CD8-positive, alpha-beta memory T cell (primary cell): ENCODE results near the gene TRIM5. TPM values are rescaled to one million over a fixed set of nuclear protein-coding genes. Genes with fewer than 3 reads are reported as not detected.
"Not testable (repeated sequence)": the region's sequence is repeated elsewhere in the genome, so short reads cannot be mapped to it uniquely, and the experiment has no call there.

Experiments used
- CTCF ChIA-PET: fragments of 350-600 bp; sonication (Branson Sonifier 250); formaldehyde crosslinking; loops from one replicate; lab custom pipeline; 2021; ENCODE audit warnings: antibody characterized with exemption; lab: Charles Lee
- POLR2A ChIA-PET: fragments of 350-600 bp; sonication (Branson Sonifier 250); formaldehyde crosslinking; loops from one replicate; lab custom pipeline; 2021; ENCODE audit warnings: antibody characterized with exemption; lab: Charles Lee
- DNase-seq, 5 donors: peaks; one replicate each; pipeline versions ENCODE4 v3.0.0 to v3.0.0-alpha.2; 2020 to 2022; ENCODE audit warnings: mixed read lengths in 1 of 5
- H3K27ac ChIP-seq: one replicate; pipeline ENCODE4 v1.7.0; 2013; ENCODE audit warnings: low read depth, mild to moderate bottlenecking, low read length, moderate library complexity
- H3K27me3 ChIP-seq: 2 replicates; pipeline ENCODE4 v1.7.0; 2013; ENCODE audit warnings: low read length, mild to moderate bottlenecking; ENCODE audit not compliant: insufficient read depth, poor library complexity, severe bottlenecking
- H3K36me3 ChIP-seq: 2 replicates; pipeline ENCODE4 v1.7.0; 2013; ENCODE audit warnings: mild to moderate bottlenecking, low read length, moderate library complexity; ENCODE audit not compliant: insufficient read depth
- H3K4me1 ChIP-seq: 2 replicates; pipeline ENCODE4 v1.7.0; 2013; ENCODE audit warnings: mild to moderate bottlenecking, low read length, moderate library complexity; ENCODE audit not compliant: insufficient read depth
- H3K4me3 ChIP-seq: 2 replicates; pipeline ENCODE4 v1.7.0; 2013; ENCODE audit warnings: mild to moderate bottlenecking, low read length
- H3K9me3 ChIP-seq: 2 replicates; pipeline ENCODE4 v1.7.0; 2013; ENCODE audit warnings: mild to moderate bottlenecking, low read length
- H3K27ac Mint-ChIP-seq, 8 donors: one replicate each; pipeline ENCODE4 v1.8.0; 2020 to 2021; ENCODE audit warnings: mixed read lengths in 8 of 8, mild to moderate bottlenecking in 6 of 8, inconsistent platforms in 3 of 8, moderate library complexity in 3 of 8
- H3K27me3 Mint-ChIP-seq, 2 donors: one replicate each; pipeline ENCODE4 v1.8.0; 2020 to 2021; ENCODE audit warnings: mixed read lengths in 2 of 2, mild to moderate bottlenecking in 1 of 2, moderate library complexity in 1 of 2
- H3K36me3 Mint-ChIP-seq, 3 donors: one replicate each; pipeline ENCODE4 v1.8.0; 2020 to 2021; ENCODE audit warnings: mixed read lengths in 3 of 3, inconsistent platforms in 1 of 3, mild to moderate bottlenecking in 1 of 3
- H3K4me1 Mint-ChIP-seq, 3 donors: one replicate each; pipeline ENCODE4 v1.8.0; 2020 to 2021; ENCODE audit warnings: mixed read lengths in 3 of 3, inconsistent platforms in 1 of 3, mild to moderate bottlenecking in 1 of 3
- H3K4me3 Mint-ChIP-seq, 7 donors: one replicate each; pipeline ENCODE4 v1.8.0; 2020 to 2021; ENCODE audit warnings: mixed read lengths in 7 of 7, mild to moderate bottlenecking in 6 of 7, moderate library complexity in 4 of 7, inconsistent platforms in 2 of 7
- H3K9me3 Mint-ChIP-seq, 5 donors: one replicate each; pipeline ENCODE4 v1.8.0; 2020 to 2022; ENCODE audit warnings: mixed read lengths in 5 of 5, mild to moderate bottlenecking in 3 of 5, moderate library complexity in 2 of 5, inconsistent platforms in 1 of 5
- polyA plus RNA-seq: library from polyadenylated mRNA; unstranded; fragments of 300-500 nt; fragmentation: Illumina TruSeq; gene quantifications from one replicate; pipeline ENCODE4 v1.2.3, GENCODE V29; 2021
- total RNA-seq, 2 experiments: library from RNA; stranded (reverse); gene quantifications; one replicate each; pipeline ENCODE4 v1.2.3, GENCODE V29; 2021

Gene TRIM5
- total and polyA plus RNA-seq, 3 experiments from 2014 or later: 8.2 to 10.6 (median 9.8) TPM

DNA sequence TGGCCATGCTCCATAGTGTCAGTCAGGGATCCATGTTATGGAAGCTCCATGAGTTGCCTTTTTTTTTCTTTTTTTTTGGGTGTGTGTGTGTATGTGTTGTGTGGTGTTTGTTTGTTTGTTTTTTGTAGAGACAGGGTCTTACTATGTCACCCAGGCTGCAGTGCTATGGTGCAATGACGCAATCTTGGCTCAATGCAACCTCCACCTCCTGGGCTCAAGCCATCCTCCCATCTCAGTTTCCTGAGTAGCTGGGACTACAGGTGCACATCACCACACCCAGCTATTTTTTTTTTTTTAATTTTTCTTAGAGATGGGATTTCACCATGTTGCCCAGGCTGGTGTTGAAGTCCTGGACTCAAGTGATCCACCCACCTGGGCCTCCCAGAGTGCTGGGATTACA, 3.6 kb upstream of the TRIM5 start:
- Histone ChIP-seq H3K27ac (no peak overlapping the region), H3K27me3 (no peaks in the 10 kb centered on the region), H3K9me3 (no peaks in the 10 kb centered on the region), H3K4me1 (peaks cover 37% of the 10 kb centered on the region), H3K36me3 (no peaks in the 10 kb centered on the region), H3K4me3 (no peak overlapping the region)
- Mint-ChIP-seq H3K4me1 (peaks cover 55 to 62% (median 61%) of the 10 kb centered on the region in 3 donors), H3K27ac (peak overlapping the region; percentile 91 to 98 (median 96)), H3K9me3 (peaks cover 0 to 1% (median 0%) of the 10 kb centered on the region in 5 donors), H3K36me3 (peaks cover 0 to 36% (median 2%) of the 10 kb centered on the region in 3 donors), H3K27me3 (no peaks in the 10 kb centered on the region), H3K4me3 (peak overlapping the region in 6 of 7 donors; percentile 26 to 99 (median 48))
- ChIA-PET POLR2A (interaction anchor here (0.5 to 0.7 kb wide), 4 partner anchors 9 to 64 kb away, joined by 3 read pairs; partner anchors contain the start of gene TRIM34), CTCF (no interaction called here)
- no peak for DNase-seq

DNA sequence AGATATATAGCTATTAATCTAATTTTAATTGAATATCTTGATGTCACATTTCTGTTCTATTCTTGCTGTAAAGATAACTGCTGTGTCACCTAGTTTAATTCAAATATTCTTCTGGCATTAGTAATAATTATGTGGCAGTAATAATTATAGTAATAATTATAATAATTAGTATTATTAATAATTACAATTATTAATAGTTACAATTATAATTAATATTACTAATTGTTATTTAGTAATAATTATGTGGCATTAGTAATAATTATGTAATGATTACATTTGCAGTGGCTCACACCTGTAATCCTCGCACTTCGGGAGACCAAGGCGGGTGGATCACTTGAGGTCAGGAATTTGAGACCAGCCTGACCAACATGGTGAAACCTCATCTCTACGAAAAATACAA, 1.6 kb upstream of the TRIM5 start:
- Mint-ChIP-seq H3K4me3 (no peak overlapping the region), H3K36me3 (peaks cover 0 to 26% (median 0%) of the 10 kb centered on the region in 3 donors), H3K27ac (peak overlapping the region in 1 of 8 donors; percentile 84), H3K9me3 (peaks cover 0 to 1% (median 0%) of the 10 kb centered on the region in 5 donors), H3K4me1 (peaks cover 50 to 59% (median 57%) of the 10 kb centered on the region in 3 donors), H3K27me3 (no peaks in the 10 kb centered on the region)
- Histone ChIP-seq H3K4me3 (no peak overlapping the region), H3K36me3 (no peaks in the 10 kb centered on the region), H3K9me3 (no peaks in the 10 kb centered on the region), H3K27ac (no peak overlapping the region), H3K27me3 (no peaks in the 10 kb centered on the region), H3K4me1 (peaks cover 24% of the 10 kb centered on the region)
- no peak for DNase-seq
- POLR2A ChIA-PET: no interaction called here
- CTCF ChIA-PET: interaction anchor here (5.3 kb wide), 1 partner anchor 26 kb away, joined by 23 read pairs; no protein-coding TSS in a partner anchor

DNA sequence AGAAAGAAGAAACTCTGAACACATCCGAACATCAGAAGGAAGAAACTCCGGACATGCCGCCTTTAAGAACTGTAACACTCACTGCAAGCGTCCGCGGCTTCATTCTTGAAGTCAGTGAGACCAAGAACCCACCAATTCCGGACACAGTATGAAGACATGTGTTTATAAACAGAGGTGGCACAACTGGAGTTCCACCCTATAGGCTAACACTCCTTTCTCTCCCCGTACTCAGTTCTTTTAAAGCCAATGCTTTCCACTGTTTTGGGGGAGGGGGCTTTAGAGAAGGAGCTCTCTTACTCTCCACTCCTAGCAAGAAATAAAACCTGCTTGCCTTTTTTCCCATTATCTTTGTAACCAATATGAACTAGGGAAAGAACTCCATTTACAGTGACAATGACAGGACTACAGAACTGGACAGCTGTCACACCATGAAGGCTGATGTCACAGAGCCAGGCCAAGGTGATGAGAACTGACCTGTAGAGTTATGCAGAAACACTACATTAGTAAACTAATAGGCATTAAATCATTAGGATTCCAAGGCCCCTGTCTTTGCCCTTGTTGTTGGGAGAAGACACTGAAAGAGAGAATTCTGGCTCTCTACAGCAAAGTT, 733 bp downstream of the TRIM5 start:
- Histone ChIP-seq H3K4me3 (peak overlapping the region; percentile 72), H3K27ac (peak overlapping the region; percentile 67), H3K36me3 (peaks cover 11% of the 10 kb centered on the region), H3K4me1 (peaks cover 21% of the 10 kb centered on the region), H3K9me3 (no peaks in the 10 kb centered on the region), H3K27me3 (no peaks in the 10 kb centered on the region)
- Mint-ChIP-seq H3K4me3 (peak overlapping the region; percentile 89 to 98 (median 93)), H3K27ac (peak overlapping the region; percentile 88 to 100 (median 97)), H3K9me3 (no peaks in the 10 kb centered on the region), H3K27me3 (no peaks in the 10 kb centered on the region), H3K4me1 (peaks cover 56 to 74% (median 73%) of the 10 kb centered on the region in 3 donors), H3K36me3 (peaks cover 6 to 32% (median 9%) of the 10 kb centered on the region in 3 donors)
- no peak for DNase-seq
- CTCF ChIA-PET: interaction anchor here (0.6 to 5.3 kb wide), 13 partner anchors 14 to 127 kb away, joined by 3 to 23 read pairs (median 5); no protein-coding TSS in a partner anchor
- POLR2A ChIA-PET: interaction anchor here (0.6 to 1.7 kb wide), 2 partner anchors 17 to 30 kb away, joined by 3 to 6 read pairs; no protein-coding TSS in a partner anchor

DNA sequence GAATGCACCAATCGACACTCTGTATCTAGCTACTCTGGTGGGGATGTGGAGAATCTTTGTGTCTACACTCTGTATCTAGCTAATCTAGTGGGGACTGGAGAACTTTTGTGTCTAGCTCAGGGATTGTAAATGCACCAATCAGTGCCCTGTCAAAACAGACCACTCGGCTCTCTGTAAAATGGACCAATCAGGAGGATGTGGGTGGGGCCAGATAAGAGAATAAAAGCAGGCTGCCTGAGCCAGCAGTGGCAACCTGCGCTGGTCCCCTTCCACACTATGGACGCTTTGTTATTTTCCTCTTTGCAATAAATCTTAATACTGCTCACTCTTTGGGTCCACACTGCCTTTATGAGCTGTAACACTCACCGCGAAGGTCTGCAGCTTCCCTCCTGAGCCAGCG, 1.3 kb downstream of the TRIM5 start:
- H3K4me1 ChIP-seq: peaks cover 15% of the 10 kb centered on the region
- Mint-ChIP-seq H3K4me3 (peak overlapping the region; percentile 89 to 98 (median 93)), H3K27ac (peak overlapping the region; percentile 88 to 100 (median 97)), H3K36me3 (peaks cover 10 to 37% (median 10%) of the 10 kb centered on the region in 3 donors), H3K4me1 (peaks cover 52 to 74% (median 73%) of the 10 kb centered on the region in 3 donors)
- H3K27me3 Mint-ChIP-seq, H3K9me3 ChIP-seq, H3K27ac ChIP-seq, H3K27me3 ChIP-seq, H3K9me3 Mint-ChIP-seq, POLR2A ChIA-PET: not testable (repeated sequence)
- CTCF ChIA-PET: interaction anchor here (1.4 to 5.3 kb wide), 6 partner anchors 17 to 82 kb away, joined by 3 to 23 read pairs (median 8); no protein-coding TSS in a partner anchor
- peak overlapping the region; percentile 72 for H3K4me3 ChIP-seq
- H3K36me3 ChIP-seq: peaks cover 16% of the 10 kb centered on the region
- DNase-seq: peak in 3 of 5 donors; percentile 27 to 37 (median 31)

DNA sequence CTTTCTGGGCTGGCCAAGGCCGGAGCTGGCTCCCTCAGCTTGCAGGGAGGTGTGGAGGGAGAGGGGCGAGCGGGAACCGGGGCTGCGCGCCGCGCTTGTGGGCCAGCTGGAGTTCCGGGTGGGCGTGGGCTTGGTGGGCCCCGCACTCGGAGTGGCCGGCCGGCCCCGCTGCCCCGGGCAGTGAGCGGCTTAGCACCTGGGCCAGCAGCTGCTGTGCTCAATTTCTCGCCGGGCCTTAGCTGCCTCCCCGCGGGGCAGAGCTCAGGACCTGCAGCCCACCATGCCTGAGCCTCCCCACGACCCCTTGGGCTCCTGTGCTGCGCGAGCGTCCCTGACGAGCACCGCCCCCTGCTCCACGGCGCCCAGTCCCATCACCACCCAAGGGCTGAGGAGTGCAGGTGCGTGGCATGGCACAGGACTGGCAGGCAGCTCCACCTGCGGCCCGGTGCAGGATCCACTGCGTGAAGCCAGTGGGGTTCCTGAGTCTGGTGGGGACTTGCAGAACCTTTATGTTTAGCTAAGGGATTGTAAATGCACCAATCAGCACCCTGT, 1.9 kb downstream of the TRIM5 start:
- DNase-seq, H3K9me3 Mint-ChIP-seq, H3K27ac ChIP-seq, POLR2A ChIA-PET, H3K4me1 ChIP-seq, H3K4me3 ChIP-seq, H3K27me3 ChIP-seq, H3K9me3 ChIP-seq, H3K27me3 Mint-ChIP-seq: not testable (repeated sequence)
- H3K4me1 Mint-ChIP-seq: peaks cover 51 to 69% (median 69%) of the 10 kb centered on the region in 3 donors
- CTCF ChIA-PET: interaction anchor here (0.8 to 5.3 kb wide), 5 partner anchors 18 to 82 kb away, joined by 3 to 23 read pairs (median 10); partner anchors contain the start of gene TRIM34
- peak overlapping the region in 5 of 7 donors; percentile 89 to 97 (median 91) for H3K4me3 Mint-ChIP-seq
- H3K36me3 ChIP-seq: peaks cover 23% of the 10 kb centered on the region
- H3K27ac Mint-ChIP-seq: peak overlapping the region in 2 of 8 donors; percentile 94 to 99
- H3K36me3 Mint-ChIP-seq: peaks cover 16 to 43% (median 16%) of the 10 kb centered on the region in 3 donors

DNA sequence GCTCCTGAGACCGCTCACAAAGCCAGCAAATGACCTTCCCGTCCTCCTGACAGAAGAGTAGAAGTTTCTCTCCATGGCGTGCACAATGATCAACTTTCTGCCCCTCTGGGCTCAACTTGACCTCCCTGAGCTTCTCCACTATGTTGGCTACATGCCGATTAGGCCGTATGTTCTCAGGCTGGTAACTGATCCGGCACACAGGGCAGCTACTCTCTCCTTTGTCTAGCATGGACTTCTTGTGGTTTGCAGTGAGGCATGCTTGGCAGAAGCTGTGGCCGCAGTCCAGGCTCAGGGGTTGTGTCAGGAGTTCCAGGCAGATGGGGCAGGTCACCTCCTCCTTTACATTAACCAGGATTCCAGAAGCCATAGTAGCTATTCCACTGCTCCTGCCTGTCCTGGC, 5.1 kb downstream of the TRIM5 start:
- no peak for DNase-seq
- Histone ChIP-seq H3K4me3 (no peak overlapping the region), H3K27me3 (no peaks in the 10 kb centered on the region), H3K36me3 (peaks cover 26% of the 10 kb centered on the region), H3K4me1 (peaks cover 6% of the 10 kb centered on the region), H3K9me3 (no peaks in the 10 kb centered on the region), H3K27ac (no peak overlapping the region)
- no peaks in the 10 kb centered on the region for H3K27me3 Mint-ChIP-seq
- H3K36me3 Mint-ChIP-seq: peaks cover 20 to 55% (median 21%) of the 10 kb centered on the region in 3 donors
- ChIA-PET POLR2A (interaction anchor here (1.0 kb wide), 1 partner anchor 8 kb away, joined by 3 read pairs; no protein-coding TSS in a partner anchor), CTCF (no interaction called here)
- H3K4me3 Mint-ChIP-seq: no peak overlapping the region
- H3K27ac Mint-ChIP-seq: peak overlapping the region in 3 of 8 donors; percentile 12 to 40 (median 19)
- H3K9me3 Mint-ChIP-seq: peaks cover 0 to 1% (median 0%) of the 10 kb centered on the region in 5 donors
- H3K4me1 Mint-ChIP-seq: peaks cover 36 to 54% (median 54%) of the 10 kb centered on the region in 3 donors

DNA sequence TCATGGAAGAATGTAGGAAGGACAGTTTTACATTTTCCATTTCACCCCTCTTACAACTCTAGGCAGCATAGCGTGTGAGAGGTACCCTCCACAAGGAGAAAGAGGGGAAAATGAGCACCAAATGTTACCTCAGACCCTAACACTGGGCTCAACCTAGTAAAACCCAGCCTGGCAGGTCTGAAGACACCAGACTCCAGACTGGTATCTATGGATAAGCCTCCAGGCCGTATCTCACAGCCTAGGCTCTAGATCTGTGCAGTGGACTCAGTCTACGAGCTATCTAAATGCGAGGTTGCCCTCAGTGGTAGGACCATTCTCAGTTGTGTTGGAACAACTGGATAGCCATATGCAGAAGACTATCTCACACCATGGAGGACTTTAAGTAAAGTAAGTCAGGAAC, 10.5 kb downstream of the TRIM5 start:
- H3K27me3 ChIP-seq: no peaks in the 10 kb centered on the region
- Mint-ChIP-seq H3K27me3 (no peaks in the 10 kb centered on the region), H3K9me3 (peaks cover 0 to 1% (median 0%) of the 10 kb centered on the region in 5 donors), H3K4me1 (peaks cover 22 to 40% (median 33%) of the 10 kb centered on the region in 3 donors), H3K27ac (peak overlapping the region in 3 of 8 donors; percentile 12 to 56 (median 42)), H3K4me3 (no peak overlapping the region), H3K36me3 (peaks cover 21 to 62% (median 22%) of the 10 kb centered on the region in 3 donors)
- CTCF ChIA-PET: no interaction called here
- no peak for DNase-seq
- peaks cover 25% of the 10 kb centered on the region for H3K36me3 ChIP-seq
- H3K4me1 ChIP-seq: peaks cover 3% of the 10 kb centered on the region
- POLR2A ChIA-PET: no interaction called here
- H3K9me3 ChIP-seq: no peaks in the 10 kb centered on the region
- H3K27ac ChIP-seq: no peak overlapping the region
- H3K4me3 ChIP-seq: no peak overlapping the region
